PC-3 (cell line): ENCODE data around the gene RTBDN. TPM values are rescaled to one million over a fixed set of nuclear protein-coding genes. Genes with fewer than 3 reads are reported as not detected.

Source experiments
- ATAC-seq: fragments of 200-7000 bp; cut with Tn5 transposase; 2 replicates; pipeline ENCODE4 v1.9.1; 2020; ENCODE audit warnings: mild to moderate bottlenecking, moderate library complexity
- BruUV-seq: library from RNA; stranded (reverse); fragments of 400-500 nt; replicated peaks from 2 replicates; lab custom pipeline; 2021; lab: Mats Ljungman, UMichigan
- CTCF ChIA-PET: fragments of 300-600 bp; sonication (Branson Sonifier 250); formaldehyde crosslinking; loops from one replicate; lab custom pipeline; 2022; ENCODE audit warnings: antibody characterized with exemption; lab: Charles Lee
- POLR2A ChIA-PET: fragments of 300-600 bp; sonication (Branson Sonifier 250); formaldehyde crosslinking; loops from one replicate; lab custom pipeline; 2022; ENCODE audit warnings: antibody characterized with exemption; ENCODE audit not compliant: unreplicated experiment; lab: Charles Lee
- DNase-seq: peaks from one replicate; pipeline ENCODE4 v3.0.0-alpha.2; 2015
- H2AFZ ChIP-seq: fragments of 300-600 bp; sonication (generic); 2 replicates; pipeline ENCODE4 v1.6.0; 2016; ENCODE audit warnings: antibody characterized with exemption, low read length
- H3F3A ChIP-seq: fragments of 300-600 bp; sonication (generic); one replicate; pipeline ENCODE4 v1.6.0; 2017; ENCODE audit warnings: antibody characterized with exemption, low read length, control low read depth, mild to moderate bottlenecking; ENCODE audit not compliant: unreplicated experiment
- H3K27ac ChIP-seq: fragments of 300-600 bp; sonication (generic); 2 replicates; pipeline ENCODE4 v1.5.1; 2016; ENCODE audit warnings: mild to moderate bottlenecking, low read length
- H3K27me3 ChIP-seq: fragments of 300-600 bp; sonication (generic); 2 replicates; pipeline ENCODE4 v1.6.1; 2016; ENCODE audit warnings: low read length, mixed read lengths
- H3K36me3 ChIP-seq: fragments of 300-600 bp; sonication (generic); 2 replicates; pipeline ENCODE4 v1.6.1; 2016; ENCODE audit warnings: low read depth, mixed run types, low read length, mixed read lengths
- H3K4me1 ChIP-seq: fragments of 300-600 bp; sonication (generic); 2 replicates; pipeline ENCODE4 v1.5.1; 2016; ENCODE audit warnings: low read length; ENCODE audit not compliant: insufficient read depth
- H3K4me2 ChIP-seq: fragments of 300-600 bp; sonication (generic); 2 replicates; pipeline ENCODE4 v1.6.0; 2016; ENCODE audit warnings: low read length
- H3K4me3 ChIP-seq: fragments of 300-600 bp; sonication (generic); 2 replicates; pipeline ENCODE4 v1.5.1; 2016; ENCODE audit warnings: mild to moderate bottlenecking, low read length, mixed read lengths
- H3K79me2 ChIP-seq: fragments of 300-600 bp; sonication (generic); 2 replicates; pipeline ENCODE4 v1.6.1; 2017; ENCODE audit warnings: low read length, mixed read lengths
- H3K9ac ChIP-seq: fragments of 300-600 bp; sonication (generic); 2 replicates; pipeline ENCODE4 v1.6.0; 2016; ENCODE audit warnings: mild to moderate bottlenecking, low read length
- H3K9me2 ChIP-seq: fragments of 300-600 bp; sonication (generic); replicated peaks from 2 replicates; pipeline ENCODE4 v1.6.1; 2016; ENCODE audit warnings: mixed run types, low read length, mixed read lengths
- H3K9me3 ChIP-seq: fragments of 300-600 bp; sonication (generic); 2 replicates; pipeline ENCODE4 v1.6.1; 2016; ENCODE audit warnings: low read length, mixed read lengths
- H4K20me1 ChIP-seq: fragments of 300-600 bp; sonication (generic); 2 replicates; pipeline ENCODE4 v1.6.1; 2016; ENCODE audit warnings: low read length, mixed read lengths
- EZH2 ChIP-seq: fragments of 300-600 bp; sonication (generic); IDR thresholded peaks from one replicate; pipeline ENCODE4 v1.6.1; 2017; ENCODE audit warnings: antibody characterized with exemption, mild to moderate bottlenecking, low read length; ENCODE audit not compliant: unreplicated experiment
- EZH2phosphoT487 ChIP-seq: fragments of 300-600 bp; sonication (generic); IDR thresholded peaks from 2 replicates; pipeline ENCODE4 v1.6.1; 2018; ENCODE audit warnings: mild to moderate bottlenecking, antibody characterized with exemption, low read length, borderline replicate concordance
- intact Hi-C: fragments of 100-400 bp; cut with micrococcal nuclease; formaldehyde crosslinking; loops from 2 replicates; pipeline ENCODE4 v1.9.0; 2023
- total RNA-seq: library from RNA; depleted of rRNA; stranded (reverse); fragments of >200 nt; gene quantifications from 2 replicates; pipeline ENCODE4 v1.2.3, GENCODE V29; 2014
- TF ChIP-seq, protein P1 (sequence below): fragments of 300-600 bp; sonication (generic); conservative IDR thresholded peaks from 2 replicates; pipeline ENCODE4 v1.5.1; 2017; ENCODE audit warnings: antibody characterized with exemption, low read depth, mild to moderate bottlenecking, low read length

RTBDN gene
- total RNA-seq, 1 experiment from 2014 or later = 3.7 TPM

DNA sequence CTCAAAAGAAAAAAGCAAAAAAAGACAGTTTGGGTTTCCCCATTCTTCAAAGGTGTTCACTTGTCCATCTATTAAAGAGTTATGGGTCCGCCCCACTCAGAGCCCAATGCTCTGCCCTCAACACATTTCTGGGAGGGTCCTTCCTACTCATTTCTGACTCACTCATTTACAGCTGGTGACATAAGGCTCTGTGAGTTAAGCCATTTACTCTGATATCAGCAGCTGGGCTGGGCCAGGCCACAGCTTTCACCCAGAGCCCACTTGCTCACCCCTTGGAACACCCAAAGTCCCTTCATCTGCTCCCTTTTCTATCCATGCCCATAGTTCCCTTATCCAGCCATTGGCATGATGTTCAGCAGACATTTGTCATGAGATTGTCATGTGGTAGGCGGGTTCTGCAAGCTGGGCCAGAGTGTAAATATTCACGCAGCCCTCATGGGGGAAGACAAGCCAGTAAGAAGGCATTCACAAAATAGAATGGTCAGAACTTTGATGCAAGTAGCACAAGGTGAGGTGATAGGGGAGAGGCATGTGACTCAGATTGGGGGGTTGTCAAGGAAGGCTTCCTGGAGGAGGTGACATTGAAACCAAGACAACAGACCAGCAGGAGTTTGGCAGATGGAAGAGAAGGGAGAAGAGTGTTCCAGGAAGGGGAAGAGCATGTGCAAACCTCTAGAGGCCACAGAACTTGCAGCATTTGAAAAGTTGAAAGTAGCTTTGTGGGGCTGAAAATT is 9.8 kb upstream of the RTBDN start:
- no peak overlapping the region for H3K27ac ChIP-seq
- H3F3A ChIP-seq = peaks cover 9% of the 10 kb centered on the region
- H3K27me3 ChIP-seq = no peaks in the 10 kb centered on the region
- H3K4me3 ChIP-seq = no peak overlapping the region
- H3K4me2 ChIP-seq = no peak overlapping the region
- ChIA-PET POLR2A (interaction anchor here (1.1 kb wide), 1 partner anchor 51 kb away, joined by 5 read pairs; no protein-coding TSS in a partner anchor), CTCF (no interaction called here)
- no peaks in the 10 kb centered on the region for H3K9me3 ChIP-seq
- peak; percentile 44 for ATAC-seq
- H3K9ac ChIP-seq = no peak overlapping the region
- TF ChIP-seq EZH2 = no peak
- no peak for TF ChIP-seq EZH2phosphoT487
- TF ChIP-seq, protein P1, sequence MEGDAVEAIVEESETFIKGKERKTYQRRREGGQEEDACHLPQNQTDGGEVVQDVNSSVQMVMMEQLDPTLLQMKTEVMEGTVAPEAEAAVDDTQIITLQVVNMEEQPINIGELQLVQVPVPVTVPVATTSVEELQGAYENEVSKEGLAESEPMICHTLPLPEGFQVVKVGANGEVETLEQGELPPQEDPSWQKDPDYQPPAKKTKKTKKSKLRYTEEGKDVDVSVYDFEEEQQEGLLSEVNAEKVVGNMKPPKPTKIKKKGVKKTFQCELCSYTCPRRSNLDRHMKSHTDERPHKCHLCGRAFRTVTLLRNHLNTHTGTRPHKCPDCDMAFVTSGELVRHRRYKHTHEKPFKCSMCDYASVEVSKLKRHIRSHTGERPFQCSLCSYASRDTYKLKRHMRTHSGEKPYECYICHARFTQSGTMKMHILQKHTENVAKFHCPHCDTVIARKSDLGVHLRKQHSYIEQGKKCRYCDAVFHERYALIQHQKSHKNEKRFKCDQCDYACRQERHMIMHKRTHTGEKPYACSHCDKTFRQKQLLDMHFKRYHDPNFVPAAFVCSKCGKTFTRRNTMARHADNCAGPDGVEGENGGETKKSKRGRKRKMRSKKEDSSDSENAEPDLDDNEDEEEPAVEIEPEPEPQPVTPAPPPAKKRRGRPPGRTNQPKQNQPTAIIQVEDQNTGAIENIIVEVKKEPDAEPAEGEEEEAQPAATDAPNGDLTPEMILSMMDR = no peak
- H3K4me1 ChIP-seq = peaks cover 17% of the 10 kb centered on the region
- no peaks in the 10 kb centered on the region for H3K9me2 ChIP-seq
- no peaks in the 10 kb centered on the region for H3K36me3 ChIP-seq
- peaks cover 4% of the 10 kb centered on the region for H3K79me2 ChIP-seq
- BruUV-seq = no TSS peak
- 0 out of 2 replicates have a peak, but pooled peaks cover 4% of the 10 kb centered on the region for H4K20me1 ChIP-seq
- DNase-seq = peak; percentile 39
- no peak overlapping the region for H2AFZ ChIP-seq
- intact Hi-C loops = no loop called here

DNA sequence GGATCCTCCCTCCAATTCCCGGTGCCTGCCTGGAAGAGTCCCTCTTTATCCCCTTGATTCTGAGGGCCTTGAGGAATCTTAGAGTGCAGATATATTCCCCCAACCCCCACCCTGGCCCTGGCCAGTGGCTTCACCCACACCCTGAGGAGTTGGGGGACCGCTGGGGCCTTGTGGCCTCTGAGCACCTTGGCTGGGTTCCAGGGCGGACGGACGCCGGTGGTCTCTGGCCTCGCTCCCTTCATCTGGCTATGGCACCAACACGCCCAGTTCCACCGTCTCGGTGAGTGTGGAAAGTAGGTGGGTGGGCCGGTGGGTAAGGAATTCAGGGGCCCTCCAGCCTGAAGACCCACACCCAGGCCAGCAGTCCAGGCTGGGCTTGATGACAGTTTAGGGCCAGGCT is 8.9 kb upstream of the RTBDN start:
- Histone ChIP-seq H3K36me3 (no peaks in the 10 kb centered on the region), H3K4me1 (peaks cover 20% of the 10 kb centered on the region), H3K27me3 (no peaks in the 10 kb centered on the region), H3K4me2 (no peak overlapping the region), H4K20me1 (0 out of 2 replicates have a peak, but pooled peaks cover 4% of the 10 kb centered on the region), H3K4me3 (no peak overlapping the region), H3F3A (peaks cover 9% of the 10 kb centered on the region), H2AFZ (no peak overlapping the region), H3K9ac (no peak overlapping the region), H3K9me3 (no peaks in the 10 kb centered on the region), H3K27ac (no peak overlapping the region), H3K9me2 (no peaks in the 10 kb centered on the region), H3K79me2 (peaks cover 4% of the 10 kb centered on the region)
- POLR2A ChIA-PET = no interaction called here
- intact Hi-C loops = no loop called here
- ATAC-seq (no peak), DNase-seq (no peak)
- CTCF ChIA-PET = no interaction called here
- no TSS peak for BruUV-seq
- TF ChIP-seq EZH2phosphoT487 (no peak), EZH2 (no peak)
- TF ChIP-seq, protein P1 = no peak

DNA sequence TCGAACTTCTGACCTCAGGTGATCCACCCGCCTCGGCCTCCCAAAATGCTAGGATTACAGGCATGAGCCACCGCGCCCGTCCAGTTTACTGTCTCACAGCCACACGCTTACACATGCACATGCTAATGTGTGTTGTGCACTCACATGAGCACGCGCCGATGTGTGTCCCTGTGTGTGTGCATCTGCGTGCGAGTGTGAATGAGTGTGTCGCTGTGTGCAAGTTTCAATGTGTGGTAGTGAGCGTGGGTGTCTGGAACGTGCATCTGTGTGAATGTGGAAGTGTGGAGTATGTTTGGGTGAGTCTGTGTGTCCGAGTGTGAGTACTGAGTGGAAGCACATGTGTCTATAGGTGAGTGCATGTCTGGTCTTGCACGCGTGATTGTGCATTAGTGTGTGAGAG is 8.1 kb upstream of the RTBDN start:
- Histone ChIP-seq H3K4me2 (no peak overlapping the region), H3K27me3 (no peaks in the 10 kb centered on the region), H2AFZ (no peak overlapping the region), H3K9me3 (no peaks in the 10 kb centered on the region), H3K4me3 (no peak overlapping the region), H3K79me2 (peaks cover 4% of the 10 kb centered on the region), H3K9ac (no peak overlapping the region), H4K20me1 (0 out of 2 replicates have a peak, but pooled peaks cover 4% of the 10 kb centered on the region), H3K9me2 (no peaks in the 10 kb centered on the region), H3K27ac (no peak overlapping the region), H3K36me3 (no peaks in the 10 kb centered on the region), H3K4me1 (peaks cover 24% of the 10 kb centered on the region), H3F3A (peaks cover 9% of the 10 kb centered on the region)
- TF ChIP-seq EZH2 (no peak), EZH2phosphoT487 (no peak)
- TF ChIP-seq, protein P1 = no peak
- no TSS peak for BruUV-seq
- DNase-seq (no peak), ATAC-seq (no peak)
- intact Hi-C loops = no loop called here
- POLR2A ChIA-PET = no interaction called here
- CTCF ChIA-PET = no interaction called here
